Cortex of kidney (tissue), 1 donor: Measurements from ENCODE around the gene NFYA.
"Not testable (repeated sequence)": the region's sequence is repeated elsewhere in the genome, so short reads cannot be mapped to it uniquely, and the experiment has no call there.

Source experiments
- DNase-seq: peaks from one replicate; lab custom pipeline; 2025; lab: John Stamatoyannopoulos, UW

NFYA gene

DNA sequence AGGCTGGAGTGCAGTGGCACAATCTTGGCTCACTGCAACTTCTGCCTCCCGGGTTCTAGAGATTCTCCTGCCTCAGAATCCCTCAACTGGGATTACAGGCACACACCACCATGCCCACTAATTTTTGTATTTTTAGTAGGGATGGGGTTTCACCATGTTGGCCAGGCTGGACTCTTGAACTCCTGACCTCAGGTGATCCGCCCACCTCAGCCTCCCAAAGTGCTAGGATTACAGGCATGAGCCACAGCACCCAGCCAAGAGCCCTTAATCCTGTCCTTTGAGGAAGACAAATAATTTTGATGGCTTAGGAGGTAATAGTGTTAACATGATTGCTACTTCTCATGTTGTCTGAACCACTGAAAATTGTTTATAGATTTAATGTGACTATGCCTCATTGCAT lies 42.3 kb downstream of the NFYA start:
- not testable (repeated sequence) for DNase-seq

DNA sequence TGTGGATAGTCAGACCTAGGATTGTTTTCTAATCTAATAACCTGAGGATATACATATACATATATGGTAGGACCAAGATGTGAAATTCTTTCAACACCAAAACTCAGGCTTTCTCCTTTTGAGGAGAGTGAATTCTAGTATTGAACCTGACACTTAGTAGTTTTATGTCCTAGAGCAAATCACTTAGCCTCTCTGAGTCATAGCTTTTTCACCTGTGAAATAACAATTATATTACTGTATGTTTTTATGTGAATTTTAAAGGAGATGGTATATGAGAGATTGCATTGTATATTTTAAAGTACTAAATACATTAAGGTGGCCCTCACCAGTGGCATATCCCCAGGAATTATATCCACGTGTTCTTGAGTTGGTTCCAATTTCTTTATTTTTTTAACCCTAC lies 46.7 kb downstream of the NFYA start:
- no peak for DNase-seq

DNA sequence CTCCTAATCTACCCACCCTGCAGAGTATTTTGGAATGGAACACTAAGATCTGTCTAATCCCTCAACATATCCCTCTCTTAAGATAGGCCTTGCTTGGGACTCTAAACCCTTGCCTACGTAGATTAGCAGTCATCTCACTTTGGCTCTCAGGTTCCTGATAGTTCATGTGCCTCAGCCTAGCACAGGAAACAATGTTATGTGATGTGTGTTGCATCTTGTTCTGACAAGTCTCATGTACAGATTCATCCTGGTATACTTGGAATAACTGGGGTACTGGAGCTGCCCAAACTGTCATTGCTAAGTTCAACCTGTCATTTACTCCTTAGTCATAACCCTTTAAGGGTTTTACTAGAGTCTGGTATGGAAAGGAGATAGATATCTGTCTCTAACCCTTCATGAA lies 47.3 kb downstream of the NFYA start:
- no peak for DNase-seq

DNA sequence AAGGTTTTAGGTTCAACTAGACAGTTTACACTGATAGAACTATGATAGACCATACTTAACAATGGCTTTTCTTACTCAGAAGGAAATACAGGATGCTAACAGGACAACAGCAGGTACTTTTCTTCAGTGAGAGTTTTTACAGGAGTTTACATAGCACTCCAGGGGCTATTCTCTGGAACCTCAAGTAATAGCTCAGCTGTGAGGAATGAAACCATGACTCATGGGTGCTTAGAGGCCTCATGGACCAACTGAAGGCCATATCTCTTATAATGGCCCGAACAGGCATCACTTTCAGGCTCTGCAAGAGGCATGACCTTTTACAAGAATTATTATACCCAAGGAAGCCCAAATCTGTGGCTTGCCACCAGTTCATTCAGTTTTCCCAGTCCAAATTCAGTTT lies 49.6 kb downstream of the NFYA start:
- no peak for DNase-seq

DNA sequence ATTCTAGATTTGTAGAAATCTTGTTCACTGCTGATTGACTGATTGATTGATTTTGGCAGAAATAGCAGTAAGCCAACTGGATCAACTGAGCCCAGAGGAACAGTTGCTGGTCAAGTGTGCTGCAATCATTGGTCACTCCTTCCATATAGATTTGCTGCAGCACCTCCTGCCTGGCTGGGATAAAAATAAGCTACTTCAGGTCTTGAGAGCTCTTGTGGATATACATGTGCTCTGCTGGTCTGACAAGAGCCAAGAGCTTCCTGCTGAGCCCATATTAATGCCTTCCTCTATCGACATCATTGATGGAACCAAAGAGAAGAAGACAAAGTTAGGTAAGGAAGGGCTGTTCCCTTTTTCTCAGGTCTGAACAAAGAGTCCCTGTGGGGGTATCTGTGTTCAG lies 50.1 kb downstream of the NFYA start:
- DNase-seq = no peak

DNA sequence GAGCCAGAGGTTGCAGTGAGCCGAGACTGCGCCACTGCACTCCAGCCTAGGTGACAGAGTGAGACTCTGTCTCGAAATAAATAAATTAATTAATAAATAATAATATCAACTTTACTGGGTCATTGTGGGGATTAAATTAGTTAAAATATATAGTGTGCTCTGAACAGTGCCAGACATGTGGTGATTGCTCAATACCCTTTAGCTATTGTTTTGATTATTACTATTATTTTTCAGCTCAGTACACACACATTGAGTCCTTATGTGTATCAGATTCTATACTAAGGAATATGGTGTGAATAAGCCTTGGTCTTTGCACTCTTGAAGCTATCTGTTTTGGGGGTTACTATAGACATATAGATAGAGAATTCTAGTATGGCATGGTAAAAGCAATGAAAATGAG lies 52.5 kb downstream of the NFYA start:
- DNase-seq = no peak

DNA sequence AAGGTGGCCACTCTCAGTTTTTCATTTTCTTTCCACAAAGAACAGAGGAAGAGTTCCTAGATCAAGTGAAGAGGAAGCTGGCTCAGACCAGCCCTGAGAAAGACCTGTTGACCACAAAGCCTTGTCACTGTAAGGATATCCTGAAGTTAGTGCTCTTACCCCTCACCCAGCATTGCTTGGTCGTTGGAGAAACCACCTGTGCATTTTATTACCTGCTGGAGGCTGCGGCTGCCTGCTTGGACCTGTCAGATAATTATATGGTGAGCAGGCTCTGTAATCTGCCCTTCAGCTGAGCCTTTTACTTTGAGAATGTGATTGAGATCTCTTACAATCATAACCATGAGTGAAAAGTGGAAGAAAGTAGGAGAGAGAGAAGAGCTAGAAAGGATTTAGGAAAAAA lies 59.5 kb downstream of the NFYA start:
- no peak for DNase-seq

DNA sequence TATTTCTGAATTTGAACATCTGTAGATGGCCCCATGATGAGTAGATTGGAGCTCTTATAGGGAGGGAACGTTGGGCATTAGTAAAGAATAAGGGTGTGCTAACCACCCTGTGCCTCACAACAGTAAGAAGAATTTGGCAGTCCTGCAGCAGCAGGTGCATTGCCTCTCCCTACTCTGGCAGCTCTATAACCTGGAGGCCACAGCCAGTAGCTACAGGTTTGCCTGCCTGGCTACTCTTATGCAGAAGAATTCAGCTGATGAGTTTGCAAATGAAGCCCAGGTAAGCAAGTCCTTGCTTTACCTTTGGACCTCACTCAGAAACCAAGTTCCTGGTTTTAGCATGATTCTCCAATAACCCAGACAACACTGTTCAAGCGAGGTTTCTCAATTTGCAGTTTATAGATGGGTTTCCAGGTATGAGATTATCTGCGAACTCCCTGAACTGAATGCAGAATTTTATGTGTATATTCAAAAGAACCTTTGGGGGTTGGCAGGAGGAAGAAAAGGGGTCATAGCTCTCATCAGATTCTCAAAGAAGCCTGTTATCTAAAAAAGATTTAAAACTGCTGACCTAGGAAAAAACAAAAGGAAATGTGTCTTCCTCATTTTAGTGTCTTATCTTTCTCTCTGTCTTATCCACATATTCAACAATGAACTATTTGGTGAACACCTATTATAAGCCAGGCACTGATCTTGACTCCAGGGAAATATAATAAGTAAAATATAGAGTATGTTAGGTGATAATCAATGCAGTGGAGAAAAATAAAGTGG lies 62.5 kb downstream of the NFYA start:
- no peak for DNase-seq

DNA sequence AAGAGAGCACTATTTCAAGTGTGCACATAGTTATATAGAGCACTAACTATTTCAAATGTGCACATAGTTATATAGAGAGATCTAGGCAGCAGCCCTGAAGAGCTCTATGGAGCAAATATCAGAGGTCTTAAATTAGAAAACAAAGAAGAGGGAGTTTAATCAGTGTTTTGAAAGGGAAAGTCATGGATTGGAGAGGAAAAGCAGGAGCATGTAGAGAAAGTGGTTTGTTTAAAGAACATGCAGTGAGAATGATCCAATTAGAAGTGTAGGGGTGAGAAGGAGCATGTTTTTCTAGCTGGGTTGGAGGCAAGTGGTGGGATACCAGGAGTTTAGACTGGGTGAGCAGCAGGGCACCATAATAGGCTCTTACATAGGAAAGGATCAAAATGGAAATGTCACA lies 64.1 kb downstream of the NFYA start:
- no peak for DNase-seq

DNA sequence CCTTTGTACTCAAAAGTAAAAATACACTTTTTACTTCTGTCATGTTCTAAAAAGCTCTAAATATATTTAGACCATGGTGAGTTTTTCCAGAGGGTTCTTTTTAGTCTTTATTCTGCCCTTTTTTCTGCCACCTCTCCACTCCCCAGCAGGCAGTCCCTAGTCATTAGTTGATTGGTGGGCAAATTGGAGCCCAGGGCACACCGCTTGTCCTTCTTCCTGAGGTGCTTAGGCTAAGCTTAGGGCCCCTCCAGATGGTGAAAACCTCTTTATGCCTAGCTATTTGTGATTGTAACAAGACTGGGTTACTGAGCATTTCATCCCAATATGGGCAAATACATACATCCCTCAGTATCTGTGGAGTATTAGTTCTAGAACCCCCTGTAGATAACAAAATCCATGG lies 75.1 kb downstream of the NFYA start:
- no peak for DNase-seq
